GM23248 (cell line): ENCODE measurements around the gene KDM2A. TPM values are rescaled to one million over a fixed set of nuclear protein-coding genes. Genes with fewer than 3 reads are reported as not detected.
A peak's percentile ranks its signal among the peaks of the same experiment; 100 is the strongest.

ENCODE experiments used
- DNase-seq: peaks from one replicate; pipeline ENCODE4 v3.0.0-alpha.2; 2015
- H2AFZ ChIP-seq: fragments of 200-600 bp; sonication (generic); 2 replicates; pipeline ENCODE4 v1.6.1; 2016; ENCODE audit warnings: antibody characterized with exemption
- H3F3A ChIP-seq: fragments of 200-600 bp; sonication (generic); 2 replicates; pipeline ENCODE4 v1.6.1; 2016; ENCODE audit warnings: mild to moderate bottlenecking, antibody characterized with exemption, mixed run types; ENCODE audit not compliant: insufficient read depth
- H3K27ac ChIP-seq: fragments of 200-600 bp; sonication (generic); 2 replicates; pipeline ENCODE4 v1.5.1; 2016; ENCODE audit warnings: mild to moderate bottlenecking
- H3K27me3 ChIP-seq: fragments of 200-600 bp; sonication (generic); replicated peaks from 2 replicates; pipeline ENCODE4 v1.6.1; 2016; ENCODE audit warnings: mild to moderate bottlenecking; ENCODE audit not compliant: insufficient read depth
- H3K36me3 ChIP-seq: fragments of 200-600 bp; sonication (generic); 2 replicates; pipeline ENCODE4 v1.6.1; 2016; ENCODE audit warnings: low read depth, mild to moderate bottlenecking
- H3K4me1 ChIP-seq: fragments of 200-600 bp; sonication (generic); 2 replicates; pipeline ENCODE4 v1.6.1; 2016; ENCODE audit warnings: mild to moderate bottlenecking; ENCODE audit not compliant: insufficient read depth
- H3K4me2 ChIP-seq: fragments of 200-600 bp; sonication (generic); one replicate; pipeline ENCODE4 v1.6.1; 2016; ENCODE audit warnings: mild to moderate bottlenecking; ENCODE audit not compliant: unreplicated experiment
- H3K4me3 ChIP-seq: fragments of 200-600 bp; sonication (generic); 2 replicates; pipeline ENCODE4 v1.5.1; 2016; ENCODE audit warnings: mild to moderate bottlenecking
- H3K79me2 ChIP-seq: fragments of 200-600 bp; sonication (generic); 2 replicates; pipeline ENCODE4 v1.6.1; 2016; ENCODE audit warnings: mild to moderate bottlenecking; ENCODE audit not compliant: insufficient read depth
- H3K9ac ChIP-seq: fragments of 200-600 bp; sonication (generic); 2 replicates; pipeline ENCODE4 v1.6.1; 2016; ENCODE audit warnings: mild to moderate bottlenecking
- H3K9me2 ChIP-seq: fragments of 200-600 bp; sonication (generic); 2 replicates; pipeline ENCODE4 v1.6.1; 2016; ENCODE audit warnings: mixed run types, mild to moderate bottlenecking, moderate library complexity; ENCODE audit not compliant: insufficient read depth
- H3K9me3 ChIP-seq: fragments of 200-600 bp; sonication (generic); one replicate; pipeline ENCODE4 v1.6.1; 2017; ENCODE audit warnings: low read depth
- H4K20me1 ChIP-seq: fragments of 200-600 bp; sonication (generic); 2 replicates; pipeline ENCODE4 v1.6.0; 2016; ENCODE audit not compliant: insufficient read depth
- EZH2 ChIP-seq: fragments of 200-600 bp; sonication (generic); IDR thresholded peaks from 2 replicates; pipeline ENCODE4 v1.6.1; 2018; ENCODE audit warnings: antibody characterized with exemption, mild to moderate bottlenecking; ENCODE audit not compliant: insufficient read depth, poor library complexity, severe bottlenecking
- EZH2phosphoT487 ChIP-seq: fragments of 200-600 bp; sonication (generic); IDR thresholded peaks from 2 replicates; pipeline ENCODE4 v1.6.1; 2018; ENCODE audit warnings: antibody characterized with exemption, moderate library complexity, mild to moderate bottlenecking, low read depth; ENCODE audit not compliant: insufficient read depth
- WGBS, 2 experiments: methylation state at CpG; one replicate each; pipeline ENCODE4 v1.1.6; 2015 to 2017; ENCODE audit warnings: low lambda C conversion rate in 2 of 2, low coverage in 1 of 2; ENCODE audit errors: missing lambda C conversion rate in 2 of 2; 5-methylcytosine and 5-hydroxymethylcytosine counted together
- in situ Hi-C: fragments of 300-500 bp; cut with MboI; formaldehyde crosslinking; loops from 2 replicates; pipeline ENCODE4 v1.15.0; 2020
- polyA plus RNA-seq: library from polyadenylated mRNA; unstranded; fragments of >200 nt; fragmentation: Nextera tagmentation; extraction: Ambion mirVana; gene quantifications from 2 replicates; pipeline ENCODE4 v1.2.1, GENCODE V29; 2016
- total RNA-seq: library from RNA; depleted of rRNA; stranded (reverse); fragments of >200 nt; shearing (Covaris generic); gene quantifications from 2 replicates; pipeline ENCODE4 v1.2.3, GENCODE V29; 2014

Gene KDM2A
- total and polyA plus RNA-seq, 2 experiments from 2014 or later, result 12.1 to 34.4 TPM

- no peak for DNase-seq
- Histone ChIP-seq H3K9me2 (no peaks in the 10 kb centered on the region), H3F3A (0 out of 2 replicates have a peak, but pooled peaks cover 6% of the 10 kb centered on the region), H3K4me3 (0 out of 2 replicates have a peak overlapping the region, but pooled peaks have one; percentile 26), H3K27ac (no peak overlapping the region), H2AFZ (no peak overlapping the region), H3K9ac (peak overlapping the region; percentile 7; the same call in 1 of the 2 replicates), H4K20me1 (no peaks in the 10 kb centered on the region), H3K4me1 (peaks cover 23% of the 10 kb centered on the region), H3K4me2 (peak overlapping the region; percentile 49), H3K79me2 (peaks cover 94% of the 10 kb centered on the region), H3K27me3 (no peaks in the 10 kb centered on the region), H3K36me3 (no peaks in the 10 kb centered on the region), H3K9me3 (no peaks in the 10 kb centered on the region)
- TF ChIP-seq EZH2 (no peak), EZH2phosphoT487 (no peak)
- in situ Hi-C loops, result no loop called here
- WGBS, 2 experiments, result 58 to 61% methylated on average over 28 of the region's 28 CpGs
These were observed 151.5 kb downstream of the KDM2A start for GRCh38 chr11:67270256-67271204.

- H3K9ac ChIP-seq, result no peak overlapping the region
- H3K9me2 ChIP-seq, result no peaks in the 10 kb centered on the region
- H3K4me1 ChIP-seq, result peaks cover 18% of the 10 kb centered on the region
- no peak overlapping the region for H3K4me2 ChIP-seq
- no peak overlapping the region for H2AFZ ChIP-seq
- TF ChIP-seq EZH2, result no peak
- H3K27ac ChIP-seq, result no peak overlapping the region
- DNase-seq, result no peak
- no peaks in the 10 kb centered on the region for H3K27me3 ChIP-seq
- peaks cover 96% of the 10 kb centered on the region for H3K79me2 ChIP-seq
- no peaks in the 10 kb centered on the region for H4K20me1 ChIP-seq
- H3K36me3 ChIP-seq, result no peaks in the 10 kb centered on the region
- 0 out of 2 replicates have a peak, but pooled peaks cover 6% of the 10 kb centered on the region for H3F3A ChIP-seq
- no peaks in the 10 kb centered on the region for H3K9me3 ChIP-seq
- no peak overlapping the region for H3K4me3 ChIP-seq
- WGBS, 2 experiments, result 89 to 93% methylated on average over 5 of the region's 5 CpGs
- in situ Hi-C loops, result no loop called here
These were observed 152.1 kb downstream of the KDM2A start for GRCh38 chr11:67271205-67271540.

- peaks cover 100% of the 10 kb centered on the region for H3K79me2 ChIP-seq
These were observed 152.7 kb downstream of the KDM2A start for GRCh38 chr11:67271541-67272284.

DNA sequence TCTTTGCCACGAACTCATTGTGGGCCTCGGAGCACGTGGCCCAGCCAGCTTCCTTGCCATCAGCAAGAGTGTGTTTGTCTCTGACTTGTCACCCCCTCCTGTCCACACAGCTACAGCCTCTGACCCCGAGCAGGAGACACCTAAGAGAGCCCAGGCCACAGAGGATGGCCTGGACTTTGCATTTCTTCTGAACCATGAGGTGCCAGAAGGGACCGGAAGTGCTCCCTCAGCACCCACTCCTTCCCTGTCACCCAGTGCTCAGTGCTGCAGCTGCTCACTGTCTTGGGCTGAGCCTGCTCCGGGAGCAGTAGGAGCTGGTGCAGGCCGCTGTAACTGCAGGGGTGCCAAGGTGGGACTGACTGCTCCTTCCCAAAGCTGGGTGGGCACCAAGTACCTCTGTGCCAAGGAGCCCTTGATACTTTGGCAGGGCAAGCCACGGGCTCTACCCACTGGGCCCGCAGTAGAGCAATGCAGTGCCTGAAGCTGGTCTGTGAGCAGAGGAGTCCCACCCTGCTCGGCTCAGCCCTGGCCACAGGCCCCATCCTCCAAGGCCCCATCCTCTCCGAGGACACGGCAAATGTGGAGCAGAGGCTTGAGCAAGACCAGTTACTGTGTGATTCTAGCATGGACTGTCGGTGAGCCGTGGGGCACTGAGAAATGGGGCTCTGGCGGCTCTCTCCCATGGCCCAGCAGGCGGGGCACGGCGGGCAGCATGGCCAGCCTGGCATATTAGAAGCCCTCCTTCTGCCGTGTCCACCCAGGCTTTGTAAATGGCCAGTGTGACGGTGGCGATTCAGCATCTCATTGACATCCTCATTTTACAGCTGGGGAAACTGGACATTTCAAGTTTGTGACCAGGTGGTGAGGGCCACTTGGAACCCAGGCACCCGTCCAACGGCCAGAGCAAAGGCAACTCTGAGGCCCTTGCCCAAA, 153.5 kb downstream of the KDM2A start:
- Histone ChIP-seq H3K27ac (no peak overlapping the region), H3K4me3 (no peak overlapping the region), H4K20me1 (no peaks in the 10 kb centered on the region), H3K27me3 (no peaks in the 10 kb centered on the region), H3K9ac (no peak overlapping the region), H3K9me2 (no peaks in the 10 kb centered on the region), H3K9me3 (no peaks in the 10 kb centered on the region), H3K4me2 (no peak overlapping the region), H2AFZ (no peak overlapping the region), H3K79me2 (peaks cover 98% of the 10 kb centered on the region), H3K36me3 (no peaks in the 10 kb centered on the region), H3F3A (peaks cover 15% of the 10 kb centered on the region; the same call in 1 of the 2 replicates), H3K4me1 (peaks cover 24% of the 10 kb centered on the region)
- no peak for DNase-seq
- in situ Hi-C loops, result no loop called here
- TF ChIP-seq EZH2 (no peak), EZH2phosphoT487 (no peak)
- WGBS, 2 experiments, result 67 to 68% methylated on average over 23 of the region's 23 CpGs

More at GRCh38 chr11:67271541-67272284, 152.7 kb downstream of the KDM2A start:
- H4K20me1 ChIP-seq, result no peaks in the 10 kb centered on the region
- peaks cover 10% of the 10 kb centered on the region; the same call in 1 of the 2 replicates for H3F3A ChIP-seq
- no peaks in the 10 kb centered on the region for H3K36me3 ChIP-seq
- peaks cover 20% of the 10 kb centered on the region for H3K4me1 ChIP-seq
- TF ChIP-seq EZH2phosphoT487 (no peak), EZH2 (no peak)
- no peaks in the 10 kb centered on the region for H3K9me3 ChIP-seq
- no peaks in the 10 kb centered on the region for H3K27me3 ChIP-seq
- no peaks in the 10 kb centered on the region for H3K9me2 ChIP-seq
- H2AFZ ChIP-seq, result no peak overlapping the region
- in situ Hi-C loops, result no loop called here
- no peak overlapping the region for H3K4me2 ChIP-seq
- 83 to 91% methylated on average over 12 to 19 of the region's 19 CpGs for WGBS, 2 experiments
- H3K9ac ChIP-seq, result no peak overlapping the region
- H3K27ac ChIP-seq, result no peak overlapping the region
- DNase-seq, result no peak
- H3K4me3 ChIP-seq, result no peak overlapping the region
